K562 (cell line): ENCODE results near the gene POLD4. TPM values are rescaled to one million over a fixed set of nuclear protein-coding genes. Genes with fewer than 3 reads are reported as not detected.

Experiments
- AFF4 ChIP-seq: sonication (generic); formaldehyde crosslinking; IDR thresholded peaks from 2 replicates; pipeline ENCODE4 v1.8.0; 2023; ENCODE audit warnings: mild to moderate bottlenecking, missing genetic modification reagents
- ATF4 ChIP-seq: fragments of 450-650 bp; formaldehyde crosslinking; IDR thresholded peaks from 2 replicates; pipeline ENCODE4 v1.4.0; 2022; ENCODE audit warnings: mild to moderate bottlenecking, moderate library complexity
- BCOR ChIP-seq: fragments of 450-650 bp; IDR thresholded peaks from 2 replicates; pipeline ENCODE4 v1.6.1; 2016
- CBX1 ChIP-seq: sonication (generic); IDR thresholded peaks from 2 replicates; pipeline ENCODE4 v1.6.1; 2016; ENCODE audit warnings: antibody characterized with exemption, low read depth, mild to moderate bottlenecking
- KAT2B ChIP-seq: IDR thresholded peaks from one replicate; pipeline ENCODE4 v1.6.1; 2012; ENCODE audit warnings: low read depth, mild to moderate bottlenecking, control low read depth, inconsistent platforms, low read length, moderate library complexity
- MECOM ChIP-seq: fragments of 250-450 bp; sonication (Bioruptor Pico); IDR thresholded peaks from 2 replicates; pipeline ENCODE4 v1.8.0; 2022; ENCODE audit warnings: inconsistent platforms
- NELFE ChIP-seq: IDR thresholded peaks from 2 replicates; pipeline ENCODE4 v1.6.1; 2011; ENCODE audit warnings: mild to moderate bottlenecking; ENCODE audit not compliant: insufficient read depth, insufficient read length
- NKRF ChIP-seq: fragments of 450-650 bp; IDR thresholded peaks from 2 replicates; pipeline ENCODE4 v1.6.1; 2016; ENCODE audit warnings: borderline replicate concordance
- NONO ChIP-seq, 2 experiments: fragments of 200-400 bp in 1 of 2; fragments of 450-650 bp in 1 of 2; formaldehyde crosslinking in 1 of 2; IDR thresholded peaks; 2 replicates each; pipeline ENCODE4 v1.6.1; 2017; ENCODE audit warnings: low read depth in 2 of 2, mild to moderate bottlenecking in 2 of 2, moderate library complexity in 2 of 2, low read length in 1 of 2
- PYGO2 ChIP-seq: fragments of 450-650 bp; IDR thresholded peaks from 2 replicates; pipeline ENCODE4 v1.6.1; 2016; ENCODE audit warnings: mild to moderate bottlenecking, missing genetic modification characterization, moderate library complexity, missing compliant biosample characterization
- RAD51 ChIP-seq: fragments of 450-650 bp; IDR thresholded peaks from 2 replicates; pipeline ENCODE4 v1.7.1; 2016; ENCODE audit warnings: low read depth, mild to moderate bottlenecking, borderline replicate concordance
- RUNX1 ChIP-seq: sonication (generic); IDR thresholded peaks from 2 replicates; pipeline ENCODE4 v1.6.1; 2016; ENCODE audit warnings: antibody characterized with exemption, low read depth
- SMARCC2 ChIP-seq: fragments of 450-650 bp; IDR thresholded peaks from 2 replicates; pipeline ENCODE4 v1.6.1; 2017; ENCODE audit warnings: antibody characterized with exemption, moderate library complexity, mild to moderate bottlenecking, low read depth
- SP1 ChIP-seq: sonication (generic); formaldehyde crosslinking; IDR thresholded peaks from 2 replicates; pipeline ENCODE4 v1.8.1; 2022; ENCODE audit warnings: mild to moderate bottlenecking, missing genetic modification reagents
- THRB ChIP-seq: fragments of 450-650 bp; formaldehyde crosslinking; conservative IDR thresholded peaks from 2 replicates; pipeline ENCODE4 v1.4.0; 2022; ENCODE audit warnings: mild to moderate bottlenecking, missing genetic modification characterization
- ZC3H4 ChIP-seq: sonication (generic); formaldehyde crosslinking; IDR thresholded peaks from 2 replicates; pipeline ENCODE4 v1.9.0; 2021; ENCODE audit warnings: missing genetic modification reagents, borderline replicate concordance
- ZNF174 ChIP-seq: fragments of 250-450 bp; sonication (Bioruptor Pico); IDR thresholded peaks from 2 replicates; pipeline ENCODE4 v1.4.0; 2020; ENCODE audit warnings: mild to moderate bottlenecking
- ZNF280A ChIP-seq: fragments of 450-650 bp; IDR thresholded peaks from 2 replicates; pipeline ENCODE4 v1.6.1; 2018; ENCODE audit warnings: mild to moderate bottlenecking, low read depth; ENCODE audit not compliant: partially characterized antibody
- ZNF583 ChIP-seq: fragments of 250-450 bp; sonication (Bioruptor Pico); IDR thresholded peaks from 2 replicates; pipeline ENCODE4 v1.4.0; 2020
- polyA plus RNA-seq, 8 experiments: library from polyadenylated mRNA; depleted of rRNA in 4 of 8; stranded (reverse) in 5 of 8; unstranded in 3 of 8; fragments of >200 nt; fragmentation: Nextera tagmentation in 2 of 8; fragmentation: Illumina TruSeq in 1 of 8; extraction: Ambion mirVana in 2 of 8; extraction: Trizol in 1 of 8; gene quantifications; 2 replicates each; pipeline versions ENCODE4 v1.2.1 to v1.2.3, GENCODE V29; 2011 to 2014; ENCODE audit warnings: inconsistent platforms in 1 of 8, missing spikeins in 1 of 8
- total RNA-seq, 7 experiments: library from RNA; depleted of rRNA in 6 of 7; stranded (reverse); fragments of >200 nt in 6 of 7; fragmentation: Illumina TruSeq in 2 of 7; extraction: Trizol in 2 of 7; gene quantifications; 2 replicates each; pipeline versions ENCODE4 v1.2.1 to v1.2.3, GENCODE V29; 2011 to 2021; ENCODE audit warnings: low replicate concordance in 1 of 7

The POLD4 gene
- total and polyA plus RNA-seq, 9 of the 15 experiments (the other 6 are each of a cell fraction or from before 2014, with no cell fraction given) = 5.8 to 64.5 (median 18.3) TPM

- TF ChIP-seq AFF4 (CRISPR knock-in tag) (no peak), ZNF174 (CRISPR knock-in tag) (no peak), MECOM (CRISPR knock-in tag) (no peak), ZC3H4 (CRISPR knock-in tag) (no peak), THRB (CRISPR knock-in tag) (no peak), RUNX1 (no peak; the same call in 1 of the 2 replicates), RAD51 (no peak), ZNF280A (no peak), NONO (IDR thresholded peaks at IDR 0.05; ENCODE audit: low read depth in 2 of 2, low read length in 1 of 2) (no peak), NKRF (no peak), PYGO2 (no peak), CBX1 (no peak), ATF4 (0 out of 2 replicates have a peak, but pooled peaks have one; percentile 4), SMARCC2 (no peak), BCOR (no peak), ZNF583 (no peak), KAT2B (no peak), SP1 (CRISPR knock-in tag) (peak; percentile 93), NELFE (no peak)
These were observed 36.0 kb downstream of the POLD4 start (continued) for GRCh38 chr11:67317205-67317887.
